ENCODE data around the gene BEND7.
"Not testable (repeated sequence)": the region's sequence is repeated elsewhere in the genome, so short reads cannot be mapped to it uniquely, and the experiment has no call there.

Gene BEND7

GRCh38 chr10:13440185-13441061 lies 88.4 kb downstream of the BEND7 start:
- TF ChIP-seq ZNF274 (IDR thresholded peaks at IDR 0.05; ENCODE audit: low read depth, low read length) = no peak
- H3K4me3 ChIP-seq (ENCODE audit: low read length) = no peak overlapping the region

- no peak overlapping the region for H3K4me3 ChIP-seq (ENCODE audit: low read length)
- no peak for TF ChIP-seq ZNF274 (IDR thresholded peaks at IDR 0.05; ENCODE audit: low read depth, low read length)
Measured at GRCh38 chr10:13439313-13440184, 89.3 kb downstream of the BEND7 start.

DNA sequence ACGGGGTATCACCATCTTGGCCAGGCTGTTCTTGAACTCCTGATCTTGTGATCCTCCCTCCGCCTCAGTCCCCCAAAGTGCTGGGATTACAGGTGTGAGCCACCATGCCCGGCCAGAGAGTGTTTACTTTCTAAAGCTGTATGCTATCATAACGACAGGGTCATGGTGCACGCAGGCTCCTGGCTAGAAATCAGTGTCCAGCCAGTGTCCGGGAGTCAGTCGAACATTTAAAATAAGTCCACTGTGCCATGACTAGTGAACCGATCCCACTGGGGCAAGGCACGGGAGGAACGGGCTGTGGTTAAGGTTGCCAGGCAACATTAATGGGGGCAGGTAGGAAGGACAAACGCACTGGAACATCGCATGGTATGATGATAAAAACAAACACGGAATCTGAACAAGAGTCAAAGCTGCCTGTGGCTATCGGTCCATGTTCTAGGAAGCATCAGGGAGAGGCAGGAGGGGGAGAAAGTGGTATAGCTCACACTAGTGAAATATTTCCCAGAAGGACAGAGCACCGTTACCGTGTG lies 91.7 kb downstream of the BEND7 start:
- TF ChIP-seq ZNF274 (IDR thresholded peaks at IDR 0.05; ENCODE audit: low read depth, low read length) = no peak
- H3K4me3 ChIP-seq (ENCODE audit: low read length) = no peak overlapping the region

GRCh38 chr10:13427943-13428342 lies 100.9 kb downstream of the BEND7 start:
- not testable (repeated sequence) for H3K4me3 ChIP-seq (ENCODE audit: low read length)

- no peak for TF ChIP-seq ZNF274 (IDR thresholded peaks at IDR 0.05; ENCODE audit: low read depth, low read length)
- no peak overlapping the region for H3K4me3 ChIP-seq (ENCODE audit: low read length)
Measured at GRCh38 chr10:13425397-13425796, 103.4 kb downstream of the BEND7 start.

- no peak for TF ChIP-seq ZNF274 (IDR thresholded peaks at IDR 0.05; ENCODE audit: low read depth, low read length)
Measured at GRCh38 chr10:13422800-13423199, 106.0 kb downstream of the BEND7 start.

GRCh38 chr10:13421382-13421917 lies 107.4 kb downstream of the BEND7 start:
- no peak overlapping the region for H3K4me3 ChIP-seq (ENCODE audit: low read length)
- TF ChIP-seq ZNF274 (IDR thresholded peaks at IDR 0.05; ENCODE audit: low read depth, low read length) = no peak

More at GRCh38 chr10:13422800-13423199, 106.0 kb downstream of the BEND7 start:
- no peak overlapping the region for H3K4me3 ChIP-seq (ENCODE audit: low read length)

DNA sequence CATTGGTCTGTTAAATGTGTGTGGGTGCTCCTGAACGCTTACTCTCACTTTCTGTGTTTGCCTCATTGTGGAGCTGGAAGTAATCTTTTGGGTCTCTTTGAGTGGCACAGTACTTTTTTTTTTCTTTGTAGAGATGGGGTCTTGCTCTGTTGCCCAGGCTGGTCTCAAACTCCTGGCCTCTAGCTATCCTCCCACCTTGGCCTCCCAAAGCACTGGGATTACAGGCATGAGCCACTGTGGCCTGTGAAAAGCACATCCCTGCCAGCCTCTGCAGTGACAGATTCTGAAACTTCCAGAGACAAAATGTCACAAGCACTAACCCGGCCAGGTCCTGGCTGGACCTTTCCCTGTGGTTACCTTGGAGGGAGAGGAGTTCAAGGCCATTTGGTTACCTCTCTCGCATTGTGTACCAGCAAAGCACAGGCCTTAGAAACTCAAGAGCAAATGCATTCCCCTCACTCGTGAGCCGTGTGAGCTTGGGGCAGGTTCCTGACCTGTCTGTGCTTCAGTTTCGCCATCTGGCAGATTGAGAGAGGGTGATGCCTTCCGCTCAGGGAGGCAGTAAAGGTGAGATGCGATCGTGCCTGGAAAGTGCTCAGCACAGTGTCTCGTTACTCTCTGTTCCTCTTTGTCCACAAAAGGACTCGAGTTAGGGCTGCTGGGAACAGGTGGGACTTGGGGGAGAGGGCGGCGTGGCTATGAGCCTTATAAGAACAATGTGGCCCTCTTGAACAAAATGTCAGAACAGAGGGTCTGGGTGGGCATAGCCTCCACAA lies 108.1 kb downstream of the BEND7 start:
- H3K4me3 ChIP-seq (ENCODE audit: low read length) = no peak overlapping the region
- no peak for TF ChIP-seq ZNF274 (IDR thresholded peaks at IDR 0.05; ENCODE audit: low read depth, low read length)

- no peak for TF ChIP-seq ZNF274 (IDR thresholded peaks at IDR 0.05; ENCODE audit: low read depth, low read length)
- H3K4me3 ChIP-seq (ENCODE audit: low read length) = no peak overlapping the region
Measured at GRCh38 chr10:13417459-13418126, 111.2 kb downstream of the BEND7 start.

DNA sequence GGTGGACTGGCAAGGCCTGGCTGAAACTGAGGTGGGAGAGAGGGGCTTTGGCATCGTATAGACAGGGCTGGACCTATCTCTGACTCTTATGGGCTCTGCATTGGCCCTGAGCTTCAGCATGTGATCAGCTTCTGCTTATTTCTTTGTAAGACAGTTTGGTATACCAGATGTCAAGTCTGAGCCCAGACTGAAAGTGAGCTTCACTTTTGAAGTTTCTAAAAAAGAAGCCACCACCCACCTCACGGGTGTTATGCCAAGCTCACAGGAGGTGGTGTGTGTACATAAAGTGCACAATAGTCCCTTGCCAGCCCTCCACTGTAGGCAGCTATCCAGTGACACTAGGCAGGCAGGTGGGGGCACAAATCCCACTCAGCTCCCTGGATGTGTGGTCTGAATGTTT lies 112.1 kb downstream of the BEND7 start:
- no peak for TF ChIP-seq ZNF274 (IDR thresholded peaks at IDR 0.05; ENCODE audit: low read depth, low read length)
- no peak overlapping the region for H3K4me3 ChIP-seq (ENCODE audit: low read length)

DNA sequence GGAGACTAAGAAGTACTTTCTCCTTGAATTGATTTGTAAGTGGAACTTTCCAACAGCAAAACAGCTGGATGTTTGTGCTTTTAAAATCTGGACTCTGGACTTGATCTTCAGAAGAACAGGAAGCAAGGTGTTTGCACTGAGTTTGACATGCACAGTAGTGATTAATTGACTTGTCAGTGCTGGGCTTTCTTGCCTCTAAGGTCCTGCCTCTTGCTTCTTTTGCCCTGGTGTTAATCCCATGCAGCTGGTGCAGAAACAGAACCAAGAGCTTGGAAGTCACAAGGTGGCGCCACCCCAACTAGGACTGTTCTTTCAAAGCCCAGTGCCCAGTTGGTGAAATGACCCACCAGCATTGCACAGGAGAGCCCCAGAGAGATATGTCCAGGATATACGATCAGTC lies 114.0 kb downstream of the BEND7 start:
- no peak overlapping the region for H3K4me3 ChIP-seq (ENCODE audit: low read length)
- no peak for TF ChIP-seq ZNF274 (IDR thresholded peaks at IDR 0.05; ENCODE audit: low read depth, low read length)

GRCh38 chr10:13414137-13414536 lies 114.7 kb downstream of the BEND7 start:
- TF ChIP-seq ZNF274 (IDR thresholded peaks at IDR 0.05; ENCODE audit: low read depth, low read length) = no peak
- no peak overlapping the region for H3K4me3 ChIP-seq (ENCODE audit: low read length)

DNA sequence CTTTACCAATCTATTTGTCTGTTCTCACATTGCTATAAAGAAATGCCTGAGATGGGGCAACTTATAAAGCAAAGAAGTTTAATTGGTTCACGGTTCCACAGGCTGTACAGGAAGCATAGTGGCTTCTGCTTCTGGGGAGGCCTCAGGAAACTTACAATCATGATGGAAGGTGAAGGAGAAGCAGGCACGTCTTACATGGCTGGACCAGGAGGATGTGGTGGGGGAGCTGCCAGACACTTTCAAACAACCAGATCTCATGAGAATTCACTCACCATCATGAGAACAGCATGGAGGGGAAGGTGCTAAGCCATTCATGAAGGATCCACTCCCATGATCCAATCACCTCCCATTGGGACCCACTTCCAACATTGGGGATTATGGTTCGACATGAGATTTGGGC lies 115.9 kb downstream of the BEND7 start:
- no peak for TF ChIP-seq ZNF274 (IDR thresholded peaks at IDR 0.05; ENCODE audit: low read depth, low read length)
- no peak overlapping the region for H3K4me3 ChIP-seq (ENCODE audit: low read length)
